AG10803 (cell line): ENCODE data around the gene ZNF775.

Experiments used
- DNase-seq: peaks from one replicate; pipeline ENCODE4 v3.0.0; 2010; ENCODE audit warnings: low read depth
- H3K4me3 ChIP-seq: 2 replicates; pipeline ENCODE4 v1.5.1; 2011; ENCODE audit warnings: mild to moderate bottlenecking, low read length, control low read depth
- CTCF ChIP-seq: conservative IDR thresholded peaks from 2 replicates; pipeline ENCODE4 v1.5.1; 2011; ENCODE audit warnings: mild to moderate bottlenecking, low read length, control low read depth, inconsistent platforms

The ZNF775 gene

GRCh38 chr7:150374026-150374425, 5.1 kb upstream of the ZNF775 start:
- TF ChIP-seq CTCF, result no peak
- no peak for DNase-seq
- no peak overlapping the region for H3K4me3 ChIP-seq

- no peak for DNase-seq
- no peak for TF ChIP-seq CTCF
- H3K4me3 ChIP-seq, result no peak overlapping the region
Measured at GRCh38 chr7:150374472-150374871, 4.7 kb upstream of the ZNF775 start.

- H3K4me3 ChIP-seq, result no peak overlapping the region
- DNase-seq, result no peak
- TF ChIP-seq CTCF, result no peak
Measured at GRCh38 chr7:150375662-150376521, 3.2 kb upstream of the ZNF775 start.

- no peak for TF ChIP-seq CTCF
- H3K4me3 ChIP-seq, result no peak overlapping the region
Measured at GRCh38 chr7:150376560-150376959, 2.6 kb upstream of the ZNF775 start.

GRCh38 chr7:150377196-150377595, 1.9 kb upstream of the ZNF775 start:
- TF ChIP-seq CTCF, result no peak
- no peak for DNase-seq
- no peak overlapping the region for H3K4me3 ChIP-seq

More at GRCh38 chr7:150376560-150376959, 2.6 kb upstream of the ZNF775 start:
- DNase-seq, result no peak

GRCh38 chr7:150377635-150378034, 1.5 kb upstream of the ZNF775 start:
- H3K4me3 ChIP-seq, result no peak overlapping the region
- no peak for TF ChIP-seq CTCF
- no peak for DNase-seq

- peak; percentile 44 for TF ChIP-seq CTCF
- DNase-seq, result peak; percentile 72
- peak overlapping the region; percentile 73 for H3K4me3 ChIP-seq
Measured at GRCh38 chr7:150378115-150378852, 846 bp upstream of the ZNF775 start.
